ENCODE measurements around the gene FKBP11.

The FKBP11 gene

GRCh38 chr12:48925304-48926011 is at the start of gene FKBP11:
TSS of gene FKBP11 (minus strand) at chr12:48925492. CDS start at chr12:48925428, 64 bp downstream.
- peaks cover 51% of the 10 kb centered on the region for H3K4me1 Mint-ChIP-seq
- peaks cover 33% of the 10 kb centered on the region for H3K36me3 Mint-ChIP-seq (ENCODE audit: insufficient read depth)
- H3K9me3 Mint-ChIP-seq, result no peaks in the 10 kb centered on the region

GRCh38 chr12:48973941-48974673 is 48.8 kb upstream of the FKBP11 start:
- no peak for DNase-seq (ENCODE audit: low spot score in 2 of 2)
- Mint-ChIP-seq H3K9me3 (no peaks in the 10 kb centered on the region), H3K36me3 (ENCODE audit: insufficient read depth) (peaks cover 17% of the 10 kb centered on the region), H3K27me3 (peaks cover 44% of the 10 kb centered on the region), H3K4me3 (no peak overlapping the region), H3K4me1 (peaks cover 44% of the 10 kb centered on the region), H3K27ac (ENCODE audit: low read depth) (no peak overlapping the region)
- no peak for ATAC-seq (replicated peaks; ENCODE audit: extremely low read depth, poor library complexity, severe bottlenecking)

More at GRCh38 chr12:48925304-48926011, at the start of gene FKBP11:
- H3K27me3 Mint-ChIP-seq, result no peaks in the 10 kb centered on the region
- DNase-seq (ENCODE audit: low spot score in 2 of 2), result peak; percentile 58 to 82
- peak; percentile 90 for ATAC-seq (replicated peaks; ENCODE audit: extremely low read depth, poor library complexity, severe bottlenecking)
- peak within 1 kb of the TSS; percentile 94 for H3K27ac Mint-ChIP-seq (ENCODE audit: low read depth)
- peak within 1 kb of the TSS; percentile 91 for H3K4me3 Mint-ChIP-seq

- Mint-ChIP-seq H3K27ac (ENCODE audit: low read depth) (no peak overlapping the region), H3K4me1 (peaks cover 38% of the 10 kb centered on the region), H3K4me3 (no peak overlapping the region), H3K9me3 (no peaks in the 10 kb centered on the region), H3K27me3 (peaks cover 44% of the 10 kb centered on the region), H3K36me3 (ENCODE audit: insufficient read depth) (peaks cover 14% of the 10 kb centered on the region)
- ATAC-seq (replicated peaks; ENCODE audit: extremely low read depth, poor library complexity, severe bottlenecking), result no peak
- no peak for DNase-seq (ENCODE audit: low spot score in 2 of 2)
Observed at GRCh38 chr12:48973531-48973930, 48.2 kb upstream of the FKBP11 start.

- H3K9me3 Mint-ChIP-seq, result no peaks in the 10 kb centered on the region
- H3K4me3 Mint-ChIP-seq, result no peak overlapping the region
- no peak for DNase-seq (ENCODE audit: low spot score in 2 of 2)
- H3K4me1 Mint-ChIP-seq, result peaks cover 36% of the 10 kb centered on the region
- H3K27me3 Mint-ChIP-seq, result peaks cover 44% of the 10 kb centered on the region
- H3K27ac Mint-ChIP-seq (ENCODE audit: low read depth), result no peak overlapping the region
- no peak for ATAC-seq (replicated peaks; ENCODE audit: extremely low read depth, poor library complexity, severe bottlenecking)
- H3K36me3 Mint-ChIP-seq (ENCODE audit: insufficient read depth), result peaks cover 13% of the 10 kb centered on the region
Observed at GRCh38 chr12:48972952-48973483, 47.7 kb upstream of the FKBP11 start.

GRCh38 chr12:48972213-48972951 is 47.1 kb upstream of the FKBP11 start:
- Mint-ChIP-seq H3K36me3 (ENCODE audit: insufficient read depth) (peaks cover 8% of the 10 kb centered on the region), H3K4me3 (peak overlapping the region; percentile 74), H3K4me1 (peaks cover 30% of the 10 kb centered on the region), H3K9me3 (no peaks in the 10 kb centered on the region), H3K27me3 (peaks cover 44% of the 10 kb centered on the region), H3K27ac (ENCODE audit: low read depth) (peak overlapping the region; percentile 56)
- ATAC-seq (replicated peaks; ENCODE audit: extremely low read depth, poor library complexity, severe bottlenecking) (peak; percentile 12), DNase-seq (ENCODE audit: low spot score in 2 of 2) (no peak)

GRCh38 chr12:48970702-48971334 is 45.5 kb upstream of the FKBP11 start:
- peak overlapping the region; percentile 56 for H3K27ac Mint-ChIP-seq (ENCODE audit: low read depth)

GRCh38 chr12:48969833-48970701 is 44.8 kb upstream of the FKBP11 start:
- Mint-ChIP-seq H3K9me3 (no peaks in the 10 kb centered on the region), H3K27ac (ENCODE audit: low read depth) (no peak overlapping the region), H3K36me3 (ENCODE audit: insufficient read depth) (peaks cover 6% of the 10 kb centered on the region), H3K4me3 (peak overlapping the region; percentile 74), H3K4me1 (peaks cover 24% of the 10 kb centered on the region), H3K27me3 (peaks cover 44% of the 10 kb centered on the region)
- no peak for DNase-seq (ENCODE audit: low spot score in 2 of 2)
- peak; percentile 62 for ATAC-seq (replicated peaks; ENCODE audit: extremely low read depth, poor library complexity, severe bottlenecking)

More at GRCh38 chr12:48970702-48971334, 45.5 kb upstream of the FKBP11 start:
- DNase-seq (ENCODE audit: low spot score in 2 of 2) (no peak), ATAC-seq (replicated peaks; ENCODE audit: extremely low read depth, poor library complexity, severe bottlenecking) (no peak)
- H3K9me3 Mint-ChIP-seq, result no peaks in the 10 kb centered on the region
- peaks cover 44% of the 10 kb centered on the region for H3K27me3 Mint-ChIP-seq
- H3K4me3 Mint-ChIP-seq, result peak overlapping the region; percentile 74
- peaks cover 24% of the 10 kb centered on the region for H3K4me1 Mint-ChIP-seq
- peaks cover 6% of the 10 kb centered on the region for H3K36me3 Mint-ChIP-seq (ENCODE audit: insufficient read depth)

- no peak overlapping the region for H3K27ac Mint-ChIP-seq (ENCODE audit: low read depth)
- H3K36me3 Mint-ChIP-seq (ENCODE audit: insufficient read depth), result peaks cover 3% of the 10 kb centered on the region
- peaks cover 24% of the 10 kb centered on the region for H3K4me1 Mint-ChIP-seq
- no peaks in the 10 kb centered on the region for H3K9me3 Mint-ChIP-seq
- no peak for DNase-seq (ENCODE audit: low spot score in 2 of 2)
- peaks cover 40% of the 10 kb centered on the region for H3K27me3 Mint-ChIP-seq
- no peak for ATAC-seq (replicated peaks; ENCODE audit: extremely low read depth, poor library complexity, severe bottlenecking)
- peak overlapping the region; percentile 4 for H3K4me3 Mint-ChIP-seq
Observed at GRCh38 chr12:48969160-48969771, 44.0 kb upstream of the FKBP11 start.

GRCh38 chr12:48968467-48968866 is 43.2 kb upstream of the FKBP11 start:
- ATAC-seq (replicated peaks; ENCODE audit: extremely low read depth, poor library complexity, severe bottlenecking) (no peak), DNase-seq (ENCODE audit: low spot score in 2 of 2) (no peak)
- Mint-ChIP-seq H3K27me3 (peaks cover 32% of the 10 kb centered on the region), H3K4me3 (no peak overlapping the region), H3K27ac (ENCODE audit: low read depth) (no peak overlapping the region), H3K36me3 (ENCODE audit: insufficient read depth) (no peaks in the 10 kb centered on the region), H3K9me3 (no peaks in the 10 kb centered on the region), H3K4me1 (peaks cover 24% of the 10 kb centered on the region)

GRCh38 chr12:48967991-48968390 is 42.7 kb upstream of the FKBP11 start:
- H3K36me3 Mint-ChIP-seq (ENCODE audit: insufficient read depth), result no peaks in the 10 kb centered on the region
- no peaks in the 10 kb centered on the region for H3K9me3 Mint-ChIP-seq
- ATAC-seq (replicated peaks; ENCODE audit: extremely low read depth, poor library complexity, severe bottlenecking) (no peak), DNase-seq (ENCODE audit: low spot score in 2 of 2) (no peak)
- peaks cover 24% of the 10 kb centered on the region for H3K4me1 Mint-ChIP-seq
- H3K4me3 Mint-ChIP-seq, result no peak overlapping the region
- H3K27ac Mint-ChIP-seq (ENCODE audit: low read depth), result no peak overlapping the region
- H3K27me3 Mint-ChIP-seq, result peaks cover 28% of the 10 kb centered on the region

Data from central memory CD8-positive, alpha-beta T cell (primary cell).